GM21390 (cell line): Measurements from ENCODE around the gene IGSF21.
"Not testable (repeated sequence)": the region's sequence is repeated elsewhere in the genome, so short reads cannot be mapped to it uniquely, and the experiment has no call there.

Experiments
- ATAC-seq: cut with Tn5 transposase; IDR thresholded peaks from one replicate; pipeline ENCODE4 v1.9.1; 2021; ENCODE audit not compliant: unreplicated experiment

IGSF21 gene

DNA sequence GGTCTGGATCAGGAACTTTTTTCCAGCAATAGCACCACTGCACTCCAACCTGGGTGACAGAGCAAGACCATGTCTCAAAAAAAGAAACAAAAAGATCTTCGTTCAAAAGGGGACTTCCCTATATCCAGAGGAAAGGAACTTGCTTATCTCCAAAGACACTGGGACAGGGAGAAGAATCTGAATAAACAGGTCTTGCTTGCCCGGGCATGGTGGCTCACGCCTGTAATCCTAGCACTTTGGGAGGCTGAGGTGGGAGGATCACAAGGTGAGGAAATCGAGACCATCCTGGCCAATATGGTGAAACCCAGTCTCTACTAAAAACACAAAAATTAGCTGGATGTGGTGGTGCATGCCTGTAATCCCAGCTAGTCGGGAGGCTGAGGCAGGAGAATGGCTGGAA lies 308.5 kb downstream of the IGSF21 start:
- not testable (repeated sequence) for ATAC-seq

DNA sequence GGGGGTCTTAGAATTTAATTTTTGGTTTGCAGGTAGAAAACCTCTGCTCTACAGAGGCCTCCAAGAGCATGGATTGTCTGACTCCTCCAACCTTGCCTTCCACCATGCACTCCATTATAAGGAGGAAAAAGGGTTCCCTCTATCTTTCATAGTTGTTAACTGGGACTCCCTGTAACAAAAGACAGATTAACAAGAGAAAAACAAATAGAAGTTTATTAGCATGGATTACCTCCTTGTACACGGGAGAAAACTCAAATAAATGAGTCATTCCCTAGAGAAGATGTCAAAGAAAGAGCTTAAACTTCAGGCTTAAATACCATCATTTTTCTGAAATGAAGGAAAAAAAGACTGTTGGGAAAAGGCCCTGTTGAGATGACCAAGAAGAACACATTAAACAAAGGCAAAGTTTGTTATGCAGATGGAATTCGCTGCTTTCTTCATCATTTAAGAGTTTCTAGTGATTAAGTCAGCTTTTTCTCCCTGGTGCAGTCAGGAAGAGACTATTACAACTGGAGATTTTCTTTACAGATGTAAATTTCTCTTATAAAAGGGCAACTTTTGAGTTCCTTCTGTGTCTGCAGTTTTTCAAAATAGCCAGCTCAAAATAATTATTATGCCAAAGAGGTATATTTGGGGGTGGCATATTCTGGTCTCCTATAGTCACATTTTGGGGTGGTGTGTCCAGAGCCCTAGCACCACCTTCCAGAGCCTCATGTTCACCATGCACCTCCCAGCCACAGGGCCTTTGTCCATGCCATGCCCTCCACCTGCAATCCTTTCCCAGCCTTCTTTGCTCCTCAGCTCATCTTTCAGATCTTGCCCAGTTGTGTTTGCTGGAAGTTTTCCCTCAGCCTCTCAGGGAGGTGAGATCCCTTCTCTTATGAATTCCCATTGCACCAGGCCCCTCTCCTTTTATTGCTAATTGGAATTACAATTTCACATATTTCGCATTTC lies 310.0 kb downstream of the IGSF21 start:
- no peak for ATAC-seq

DNA sequence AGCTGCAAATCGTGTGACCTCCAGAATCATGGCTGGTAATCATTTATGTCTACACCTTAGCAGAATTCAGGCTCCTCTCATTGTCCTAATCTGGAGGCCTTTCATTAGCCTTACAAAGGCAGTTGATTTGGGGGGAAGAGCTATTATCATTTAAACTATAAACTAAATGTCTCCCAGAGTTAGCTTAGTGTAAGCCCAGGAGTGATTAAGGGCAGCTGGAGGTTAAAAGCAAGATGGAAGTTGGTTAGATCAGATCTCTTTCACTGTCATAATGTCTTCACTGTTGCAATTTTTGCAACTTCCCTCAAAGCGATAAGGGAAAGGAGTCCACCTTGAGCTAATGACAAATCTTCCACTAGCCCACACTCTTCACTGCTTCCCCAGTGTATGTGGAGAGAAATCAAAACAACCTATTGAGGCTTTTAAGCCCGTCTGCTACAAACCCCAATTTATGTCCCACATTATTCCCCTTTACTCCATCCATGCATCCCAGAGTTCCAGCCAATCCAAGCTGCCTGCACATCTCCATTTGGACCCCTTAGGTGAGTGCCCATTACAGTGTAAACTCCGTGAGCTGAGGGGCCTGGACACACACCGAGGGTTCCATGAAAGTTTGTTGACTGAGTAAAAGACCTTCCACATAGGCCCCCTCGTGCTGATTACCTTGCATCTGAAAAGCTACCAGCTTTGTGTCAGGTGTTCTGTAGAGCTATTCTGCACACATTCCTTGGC lies 311.7 kb downstream of the IGSF21 start:
- ATAC-seq, result no peak

DNA sequence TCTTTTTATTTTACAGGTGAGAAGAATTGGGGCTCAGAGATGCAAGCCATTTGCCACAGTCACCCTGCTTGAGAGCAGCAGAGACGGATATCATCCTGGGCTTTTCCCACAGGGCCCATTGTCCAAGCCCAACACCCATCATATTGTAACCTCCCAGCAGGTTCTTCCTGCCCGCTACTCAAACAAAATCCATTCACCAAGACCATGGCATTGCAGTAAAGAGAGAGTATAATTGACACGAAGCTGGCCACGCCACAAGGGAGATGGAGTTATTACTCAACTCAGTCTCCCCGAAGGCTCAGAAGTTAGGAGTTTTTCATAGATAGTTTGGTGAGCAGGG lies 312.2 kb downstream of the IGSF21 start:
- no peak for ATAC-seq

DNA sequence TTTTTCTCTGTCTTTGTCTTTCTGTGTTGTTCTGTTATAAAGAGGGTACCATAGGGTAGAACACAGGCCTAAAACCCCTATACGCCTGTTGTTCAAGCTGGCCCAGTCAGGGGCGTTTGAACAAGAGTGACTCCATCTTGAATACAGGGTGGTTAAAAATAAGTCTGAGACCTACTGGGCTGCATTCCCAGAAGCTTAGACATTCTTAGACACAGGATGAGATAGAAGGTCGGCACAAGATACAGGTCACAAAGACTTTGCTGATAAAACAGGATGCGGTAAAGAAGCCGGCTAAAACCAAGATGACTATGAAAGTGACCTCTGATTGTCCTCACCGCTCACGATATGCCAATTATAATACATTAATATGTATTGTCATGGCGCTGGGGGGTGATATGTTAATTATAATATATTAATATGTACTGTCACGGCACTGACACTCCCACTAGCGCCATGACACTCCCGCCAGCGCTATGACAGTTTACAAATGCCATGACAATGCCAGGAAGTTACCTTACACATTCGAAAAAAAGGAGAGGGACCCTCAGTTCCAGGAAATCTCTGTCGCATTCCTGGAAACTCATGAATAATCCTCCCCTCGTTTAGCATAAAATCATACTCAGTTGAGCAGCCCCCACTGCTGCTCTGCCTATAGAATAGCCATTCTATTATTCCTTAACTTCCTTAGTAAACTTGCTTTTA lies 314.6 kb downstream of the IGSF21 start:
- no peak for ATAC-seq

DNA sequence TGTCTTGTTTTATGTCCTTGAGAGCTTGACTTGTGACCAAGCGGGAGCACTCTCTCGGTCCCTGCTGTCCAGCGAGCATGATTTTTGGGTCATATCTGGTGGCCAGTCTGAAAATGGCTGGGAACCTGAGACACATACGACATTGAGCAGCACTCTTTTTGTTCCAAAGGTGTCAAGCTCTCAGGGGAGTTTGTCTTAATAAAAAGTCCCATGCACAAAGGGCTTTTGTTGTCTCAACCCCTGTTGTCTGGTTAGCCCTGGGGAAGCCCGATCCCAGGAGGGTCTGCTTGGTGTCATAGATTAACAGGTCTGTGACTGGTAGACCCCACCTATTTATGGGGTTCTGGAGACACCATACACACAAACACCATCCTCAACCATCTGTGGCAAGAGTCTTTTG lies 315.4 kb downstream of the IGSF21 start:
- ATAC-seq, result no peak

DNA sequence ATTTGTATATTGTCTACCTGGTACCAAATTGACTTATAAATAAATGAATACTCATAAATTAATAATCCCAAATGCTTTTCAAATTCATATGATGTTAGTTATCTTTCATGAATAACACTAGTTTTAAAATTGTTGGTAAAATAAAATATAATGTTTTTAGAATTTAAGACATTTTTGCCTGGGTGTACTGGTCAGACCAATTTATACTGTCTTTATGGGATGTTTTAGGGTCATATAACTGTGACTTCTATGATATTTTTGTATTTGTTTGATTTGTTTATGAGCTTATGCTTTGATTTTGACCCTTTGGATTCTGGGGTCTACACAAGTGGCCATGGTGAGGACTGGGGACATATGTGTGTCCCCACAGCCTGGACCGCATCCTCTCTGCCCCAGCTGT lies 319.0 kb downstream of the IGSF21 start:
- no peak for ATAC-seq
